MM.1S (cell line): ENCODE measurements around the gene CADM2.

Experiments used
- DNase-seq: peaks from one replicate; pipeline ENCODE4 v3.0.0-alpha.2; 2015
- H2AFZ ChIP-seq: fragments of 300-600 bp; sonication (generic); 2 replicates; pipeline ENCODE4 v1.6.0; 2016; ENCODE audit warnings: antibody characterized with exemption, low read length
- H3F3A ChIP-seq: fragments of 300-600 bp; sonication (generic); 2 replicates; pipeline ENCODE4 v1.6.1; 2016; ENCODE audit warnings: mild to moderate bottlenecking, antibody characterized with exemption, low read length, moderate library complexity, mixed read lengths; ENCODE audit not compliant: insufficient read depth
- H3K27ac ChIP-seq: fragments of 300-600 bp; sonication (generic); 2 replicates; pipeline ENCODE4 v1.5.1; 2016; ENCODE audit warnings: mild to moderate bottlenecking, low read length
- H3K27me3 ChIP-seq: fragments of 300-600 bp; sonication (generic); replicated peaks from 2 replicates; pipeline ENCODE4 v1.6.0; 2016; ENCODE audit warnings: low read length; ENCODE audit not compliant: insufficient read depth
- H3K36me3 ChIP-seq: fragments of 300-600 bp; sonication (generic); replicated peaks from 2 replicates; pipeline ENCODE4 v1.6.1; 2016; ENCODE audit warnings: mild to moderate bottlenecking, low read length, mixed read lengths; ENCODE audit not compliant: insufficient read depth
- H3K4me1 ChIP-seq: fragments of 300-600 bp; sonication (generic); 2 replicates; pipeline ENCODE4 v1.6.1; 2016; ENCODE audit warnings: low read length, mixed read lengths
- H3K4me2 ChIP-seq: fragments of 300-600 bp; sonication (generic); 2 replicates; pipeline ENCODE4 v1.6.0; 2016; ENCODE audit warnings: low read depth, low read length
- H3K4me3 ChIP-seq: fragments of 300-600 bp; sonication (generic); 2 replicates; pipeline ENCODE4 v1.5.1; 2016; ENCODE audit warnings: low read length, mixed read lengths
- H3K79me2 ChIP-seq: fragments of 300-600 bp; sonication (generic); 2 replicates; pipeline ENCODE4 v1.6.1; 2016; ENCODE audit warnings: mixed run types, low read length, mixed read lengths
- H3K9ac ChIP-seq: fragments of 300-600 bp; sonication (generic); 2 replicates; pipeline ENCODE4 v1.6.1; 2016; ENCODE audit warnings: low read length, mixed read lengths
- H3K9me2 ChIP-seq: fragments of 300-600 bp; sonication (generic); replicated peaks from 2 replicates; pipeline ENCODE4 v1.6.1; 2016; ENCODE audit warnings: mild to moderate bottlenecking, low read length, mixed read lengths; ENCODE audit not compliant: insufficient read depth
- H3K9me3 ChIP-seq: fragments of 300-600 bp; sonication (generic); replicated peaks from 2 replicates; pipeline ENCODE4 v1.6.1; 2016; ENCODE audit warnings: mild to moderate bottlenecking, low read length, mixed read lengths; ENCODE audit not compliant: insufficient read depth
- H4K20me1 ChIP-seq: fragments of 300-600 bp; sonication (generic); 2 replicates; pipeline ENCODE4 v1.6.1; 2016; ENCODE audit warnings: mild to moderate bottlenecking, low read length, moderate library complexity, mixed read lengths; ENCODE audit not compliant: insufficient read depth
- EZH2 ChIP-seq: fragments of 300-600 bp; sonication (generic); optimal IDR thresholded peaks from 2 replicates; pipeline ENCODE3; 2017; ENCODE audit warnings: low read depth, mild to moderate bottlenecking, antibody characterized with exemption, low read length, mixed read lengths
- EZH2phosphoT487 ChIP-seq: fragments of 300-600 bp; sonication (generic); IDR thresholded peaks from 2 replicates; pipeline ENCODE4 v1.6.1; 2018; ENCODE audit warnings: antibody characterized with exemption, low read length
- TF ChIP-seq, protein P1 (sequence below): fragments of 300-600 bp; sonication (generic); IDR thresholded peaks from 2 replicates; pipeline ENCODE4 v1.5.1; 2016; ENCODE audit warnings: antibody characterized with exemption, low read length, mixed read lengths

Gene CADM2

GRCh38 chr3:85567071-85567676 is 608.4 kb downstream of the CADM2 start:
- H3F3A ChIP-seq: no peaks in the 10 kb centered on the region
- peak; percentile 52 for DNase-seq

GRCh38 chr3:85570819-85571218 is 612.0 kb downstream of the CADM2 start:
- Histone ChIP-seq H3F3A (no peaks in the 10 kb centered on the region), H2AFZ (no peak overlapping the region), H3K9ac (no peak overlapping the region), H3K9me2 (no peaks in the 10 kb centered on the region), H3K4me2 (no peak overlapping the region), H3K4me3 (no peak overlapping the region), H3K9me3 (no peaks in the 10 kb centered on the region), H3K4me1 (no peaks in the 10 kb centered on the region), H4K20me1 (no peaks in the 10 kb centered on the region), H3K27me3 (no peaks in the 10 kb centered on the region), H3K79me2 (no peaks in the 10 kb centered on the region), H3K36me3 (no peaks in the 10 kb centered on the region), H3K27ac (no peak overlapping the region)
- DNase-seq: no peak
- TF ChIP-seq EZH2phosphoT487: no peak
- no peak for TF ChIP-seq EZH2
- TF ChIP-seq, protein P1, sequence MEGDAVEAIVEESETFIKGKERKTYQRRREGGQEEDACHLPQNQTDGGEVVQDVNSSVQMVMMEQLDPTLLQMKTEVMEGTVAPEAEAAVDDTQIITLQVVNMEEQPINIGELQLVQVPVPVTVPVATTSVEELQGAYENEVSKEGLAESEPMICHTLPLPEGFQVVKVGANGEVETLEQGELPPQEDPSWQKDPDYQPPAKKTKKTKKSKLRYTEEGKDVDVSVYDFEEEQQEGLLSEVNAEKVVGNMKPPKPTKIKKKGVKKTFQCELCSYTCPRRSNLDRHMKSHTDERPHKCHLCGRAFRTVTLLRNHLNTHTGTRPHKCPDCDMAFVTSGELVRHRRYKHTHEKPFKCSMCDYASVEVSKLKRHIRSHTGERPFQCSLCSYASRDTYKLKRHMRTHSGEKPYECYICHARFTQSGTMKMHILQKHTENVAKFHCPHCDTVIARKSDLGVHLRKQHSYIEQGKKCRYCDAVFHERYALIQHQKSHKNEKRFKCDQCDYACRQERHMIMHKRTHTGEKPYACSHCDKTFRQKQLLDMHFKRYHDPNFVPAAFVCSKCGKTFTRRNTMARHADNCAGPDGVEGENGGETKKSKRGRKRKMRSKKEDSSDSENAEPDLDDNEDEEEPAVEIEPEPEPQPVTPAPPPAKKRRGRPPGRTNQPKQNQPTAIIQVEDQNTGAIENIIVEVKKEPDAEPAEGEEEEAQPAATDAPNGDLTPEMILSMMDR: no peak

More at GRCh38 chr3:85567071-85567676, 608.4 kb downstream of the CADM2 start:
- Histone ChIP-seq H3K9ac (no peak overlapping the region), H3K4me2 (no peak overlapping the region), H3K79me2 (no peaks in the 10 kb centered on the region), H3K4me3 (no peak overlapping the region), H2AFZ (no peak overlapping the region), H3K9me3 (no peaks in the 10 kb centered on the region), H3K27me3 (no peaks in the 10 kb centered on the region), H3K9me2 (no peaks in the 10 kb centered on the region), H3K36me3 (no peaks in the 10 kb centered on the region), H3K27ac (no peak overlapping the region), H4K20me1 (no peaks in the 10 kb centered on the region), H3K4me1 (no peaks in the 10 kb centered on the region)
- TF ChIP-seq EZH2phosphoT487: no peak
- no peak for TF ChIP-seq EZH2
- TF ChIP-seq, protein P1: peak; percentile 76

GRCh38 chr3:85571835-85572234 is 613.0 kb downstream of the CADM2 start:
- Histone ChIP-seq H3K79me2 (no peaks in the 10 kb centered on the region), H3F3A (no peaks in the 10 kb centered on the region), H3K27ac (no peak overlapping the region), H3K36me3 (no peaks in the 10 kb centered on the region), H3K4me1 (no peaks in the 10 kb centered on the region), H3K4me2 (no peak overlapping the region), H3K4me3 (no peak overlapping the region), H3K27me3 (no peaks in the 10 kb centered on the region), H3K9me3 (no peaks in the 10 kb centered on the region), H3K9me2 (no peaks in the 10 kb centered on the region), H2AFZ (no peak overlapping the region), H4K20me1 (no peaks in the 10 kb centered on the region), H3K9ac (no peak overlapping the region)
- TF ChIP-seq, protein P1: no peak
- TF ChIP-seq EZH2phosphoT487 (no peak), EZH2 (no peak)
- DNase-seq: no peak
